HG03103 (cell line): ENCODE data around the gene SLAIN2.
"Not testable (repeated sequence)": the region's sequence is repeated elsewhere in the genome, so short reads cannot be mapped to it uniquely, and the experiment has no call there.

ENCODE experiments used
- ATAC-seq: cut with Tn5 transposase; IDR thresholded peaks from one replicate; pipeline ENCODE4 v1.9.1; 2021; ENCODE audit warnings: low read depth; ENCODE audit not compliant: unreplicated experiment

Gene SLAIN2

GRCh38 chr4:48431401-48431800, 90.1 kb downstream of the SLAIN2 start:
- no peak for ATAC-seq

GRCh38 chr4:48432017-48432416, 90.7 kb downstream of the SLAIN2 start:
- ATAC-seq, result no peak

GRCh38 chr4:48436318-48436717, 95.0 kb downstream of the SLAIN2 start:
- ATAC-seq, result no peak

- ATAC-seq, result no peak
These were observed 98.7 kb downstream of the SLAIN2 start for GRCh38 chr4:48439988-48440387.

GRCh38 chr4:48440914-48441313, 99.6 kb downstream of the SLAIN2 start:
- ATAC-seq, result not testable (repeated sequence)

GRCh38 chr4:48445704-48446103, 104.4 kb downstream of the SLAIN2 start:
- no peak for ATAC-seq

GRCh38 chr4:48446642-48447041, 105.3 kb downstream of the SLAIN2 start:
- no peak for ATAC-seq

- no peak for ATAC-seq
These were observed 107.8 kb downstream of the SLAIN2 start for GRCh38 chr4:48449151-48449550.

- ATAC-seq, result no peak
These were observed 109.4 kb downstream of the SLAIN2 start for GRCh38 chr4:48450740-48451139.

GRCh38 chr4:48451656-48452055, 110.3 kb downstream of the SLAIN2 start:
- ATAC-seq, result not testable (repeated sequence)

- no peak for ATAC-seq
These were observed 113.3 kb downstream of the SLAIN2 start for GRCh38 chr4:48454591-48454990.

GRCh38 chr4:48461000-48461399, 119.7 kb downstream of the SLAIN2 start:
- no peak for ATAC-seq

GRCh38 chr4:48462363-48462762, 121.0 kb downstream of the SLAIN2 start:
- ATAC-seq, result no peak

GRCh38 chr4:48467442-48467841, 126.1 kb downstream of the SLAIN2 start:
- ATAC-seq, result no peak

GRCh38 chr4:48467891-48468290, 126.6 kb downstream of the SLAIN2 start:
- no peak for ATAC-seq

GRCh38 chr4:48470137-48470536, 128.8 kb downstream of the SLAIN2 start:
- ATAC-seq, result no peak

- no peak for ATAC-seq
These were observed 129.2 kb downstream of the SLAIN2 start for GRCh38 chr4:48470570-48470969.

GRCh38 chr4:48472794-48473193, 131.5 kb downstream of the SLAIN2 start:
- ATAC-seq, result no peak

GRCh38 chr4:48475770-48476169, 134.4 kb downstream of the SLAIN2 start:
- ATAC-seq, result no peak
